WTC11 (cell line): ENCODE measurements around the gene PLXDC1. TPM values are rescaled to one million over a fixed set of nuclear protein-coding genes. Genes with fewer than 3 reads are reported as not detected.

Experiments
- ATAC-seq: fragments of 200-7000 bp; cut with Tn5 transposase; 2 replicates; pipeline ENCODE4 v1.10.0; 2021; ENCODE audit warnings: mild to moderate bottlenecking, moderate library complexity
- CTCF ChIA-PET: fragments of 300-600 bp; sonication (Branson Sonifier 250); formaldehyde crosslinking; loops from one replicate; lab custom pipeline; 2021; ENCODE audit warnings: antibody characterized with exemption; lab: Charles Lee
- POLR2A ChIA-PET: fragments of 350-600 bp; sonication (Branson Sonifier 250); formaldehyde crosslinking; loops from one replicate; lab custom pipeline; 2021; ENCODE audit warnings: antibody characterized with exemption; lab: Charles Lee
- DNase-seq: peaks from one replicate; pipeline ENCODE4 v3.0.0; 2021; ENCODE audit warnings: low spot score
- H3K27ac Mint-ChIP-seq: 2 replicates; pipeline ENCODE4 v1.8.0; 2021; ENCODE audit warnings: mixed read lengths
- H3K27me3 Mint-ChIP-seq: 2 replicates; pipeline ENCODE4 v1.8.0; 2021; ENCODE audit warnings: low read depth, mild to moderate bottlenecking, moderate library complexity, mixed read lengths
- H3K36me3 Mint-ChIP-seq: 2 replicates; pipeline ENCODE4 v1.8.0; 2021; ENCODE audit warnings: mixed read lengths
- H3K4me1 Mint-ChIP-seq: 2 replicates; pipeline ENCODE4 v1.8.0; 2022; ENCODE audit warnings: mixed read lengths
- H3K4me3 Mint-ChIP-seq: 2 replicates; pipeline ENCODE4 v1.8.0; 2021; ENCODE audit warnings: mild to moderate bottlenecking, moderate library complexity, mixed read lengths
- H3K9me3 Mint-ChIP-seq: 2 replicates; pipeline ENCODE4 v1.8.0; 2021; ENCODE audit warnings: mixed read lengths
- CREM ChIP-seq: sonication (generic); formaldehyde crosslinking; IDR thresholded peaks from 2 replicates; pipeline ENCODE4 v1.8.1; 2022; ENCODE audit warnings: mild to moderate bottlenecking, missing genetic modification reagents, moderate library complexity
- CTCF ChIP-seq: fragments of 200-600 bp; IDR thresholded peaks from 2 replicates; pipeline ENCODE4 v1.8.0; 2022; ENCODE audit warnings: antibody characterized with exemption
- E2F4 ChIP-seq: sonication (generic); formaldehyde crosslinking; IDR thresholded peaks from 2 replicates; pipeline ENCODE4 v1.8.1; 2022; ENCODE audit warnings: low read depth, mild to moderate bottlenecking, moderate library complexity, missing genetic modification reagents, borderline replicate concordance
- ETV6 ChIP-seq: sonication (generic); formaldehyde crosslinking; IDR thresholded peaks from 2 replicates; pipeline ENCODE4 v1.8.1; 2022; ENCODE audit warnings: mild to moderate bottlenecking, missing genetic modification reagents
- GRHL2 ChIP-seq: fragments of 250-450 bp; sonication (Bioruptor Pico); IDR thresholded peaks from 2 replicates; pipeline ENCODE4 v1.8.0; 2022; ENCODE audit warnings: mild to moderate bottlenecking, moderate library complexity; ENCODE audit not compliant: insufficient replicate concordance, severe bottlenecking
- GTF2I ChIP-seq: fragments of 250-450 bp; sonication (Bioruptor Pico); conservative IDR thresholded peaks from 2 replicates; pipeline ENCODE4 v1.4.0; 2021; ENCODE audit warnings: mild to moderate bottlenecking
- HMGA2 ChIP-seq: fragments of 250-450 bp; sonication (Bioruptor Pico); IDR thresholded peaks from 2 replicates; pipeline ENCODE4 v1.4.0; 2021; ENCODE audit warnings: mild to moderate bottlenecking, moderate library complexity
- HMGXB4 ChIP-seq: sonication (generic); formaldehyde crosslinking; IDR thresholded peaks from 2 replicates; pipeline ENCODE4 v1.8.1; 2023; ENCODE audit warnings: mild to moderate bottlenecking, moderate library complexity, missing genetic modification reagents
- IRF1 ChIP-seq: sonication (generic); formaldehyde crosslinking; IDR thresholded peaks from 2 replicates; pipeline ENCODE4 v1.8.0; 2023; ENCODE audit warnings: missing genetic modification reagents
- JAZF1 ChIP-seq: fragments of 250-450 bp; sonication (Bioruptor Pico); IDR thresholded peaks from 2 replicates; pipeline ENCODE4 v1.9.0; 2021; ENCODE audit warnings: moderate library complexity, mild to moderate bottlenecking, inconsistent platforms
- NFYB ChIP-seq: sonication (generic); formaldehyde crosslinking; conservative IDR thresholded peaks from 2 replicates; pipeline ENCODE4 v1.8.0; 2022; ENCODE audit warnings: low read depth, missing genetic modification reagents
- OVOL2 ChIP-seq: fragments of 250-450 bp; sonication (Bioruptor Pico); IDR thresholded peaks from 2 replicates; pipeline ENCODE4 v1.9.0; 2021; ENCODE audit warnings: mild to moderate bottlenecking, borderline replicate concordance
- PRDM15 ChIP-seq: sonication (generic); formaldehyde crosslinking; IDR thresholded peaks from 2 replicates; pipeline ENCODE4 v1.8.0; 2022; ENCODE audit warnings: missing genetic modification reagents
- TCF7 ChIP-seq: sonication (generic); formaldehyde crosslinking; IDR thresholded peaks from 2 replicates; pipeline ENCODE4 v1.8.0; 2022; ENCODE audit warnings: mild to moderate bottlenecking, low read depth, missing genetic modification reagents, moderate library complexity
- ZNF396 ChIP-seq: fragments of 250-450 bp; sonication (Bioruptor Pico); IDR thresholded peaks from 2 replicates; pipeline ENCODE4 v1.8.0; 2021; ENCODE audit warnings: mild to moderate bottlenecking, moderate library complexity, borderline replicate concordance
- ZNF425 ChIP-seq: fragments of 250-450 bp; sonication (Bioruptor Pico); conservative IDR thresholded peaks from 2 replicates; pipeline ENCODE4 v1.9.0; 2021; ENCODE audit warnings: mild to moderate bottlenecking
- ZNF671 ChIP-seq: fragments of 250-450 bp; sonication (Bioruptor Pico); IDR thresholded peaks from 2 replicates; pipeline ENCODE4 v1.8.0; 2021; ENCODE audit warnings: mild to moderate bottlenecking
- total RNA-seq: library from RNA; stranded (reverse); gene quantifications from 3 replicates; pipeline ENCODE4 v1.2.3, GENCODE V29; 2021
- TF ChIP-seq, protein P1 (sequence below): fragments of 250-450 bp; sonication (Bioruptor Pico); IDR thresholded peaks from 2 replicates; pipeline ENCODE4 v2.1.2; 2022; ENCODE audit warnings: mild to moderate bottlenecking, moderate library complexity

PLXDC1 gene
- total RNA-seq, 1 experiment from 2014 or later: 5.4 TPM

- H3K4me1 Mint-ChIP-seq: peaks cover 21% of the 10 kb centered on the region
- peak overlapping the region; percentile 94 for H3K4me3 Mint-ChIP-seq
- POLR2A ChIA-PET: interaction anchor here (0.9 to 3.4 kb wide), 10 partner anchors 10 to 295 kb away, joined by 3 to 21 read pairs (median 4); partner anchors contain the start of genes LASP1, RPL19 and STAC2
- peaks cover 47% of the 10 kb centered on the region for H3K27me3 Mint-ChIP-seq
- peaks cover 9% of the 10 kb centered on the region for H3K9me3 Mint-ChIP-seq
- H3K36me3 Mint-ChIP-seq: peaks cover 6% of the 10 kb centered on the region
- TF ChIP-seq CTCF: peak; percentile 53; the same call in 1 of the 2 replicates
- peak; percentile 77 for TF ChIP-seq NFYB (CRISPR knock-in tag)
- peak; percentile 91 for TF ChIP-seq HMGXB4 (CRISPR knock-in tag)
- no peak for TF ChIP-seq TCF7 (CRISPR knock-in tag)
- TF ChIP-seq PRDM15 (CRISPR knock-in tag): peak; percentile 27; the same call in 1 of the 2 replicates
- TF ChIP-seq GTF2I (CRISPR knock-in tag): 0 out of 2 replicates have a peak, but pooled peaks have one; percentile 31
- TF ChIP-seq ZNF671 (CRISPR knock-in tag): no peak
- ATAC-seq (peak; percentile 96), DNase-seq (peak; percentile 93)
- H3K27ac Mint-ChIP-seq: peak overlapping the region; percentile 70
- CTCF ChIA-PET: interaction anchor here (0.5 to 7.0 kb wide), 81 partner anchors 10 to 1555 kb away, joined by 3 to 284 read pairs (median 4); partner anchors contain the start of genes CACNB1, FBXO47, PLXDC1 and PSMB3
Measured at GRCh38 chr17:39164675-39165143, 13.3 kb upstream of the PLXDC1 start.

DNA sequence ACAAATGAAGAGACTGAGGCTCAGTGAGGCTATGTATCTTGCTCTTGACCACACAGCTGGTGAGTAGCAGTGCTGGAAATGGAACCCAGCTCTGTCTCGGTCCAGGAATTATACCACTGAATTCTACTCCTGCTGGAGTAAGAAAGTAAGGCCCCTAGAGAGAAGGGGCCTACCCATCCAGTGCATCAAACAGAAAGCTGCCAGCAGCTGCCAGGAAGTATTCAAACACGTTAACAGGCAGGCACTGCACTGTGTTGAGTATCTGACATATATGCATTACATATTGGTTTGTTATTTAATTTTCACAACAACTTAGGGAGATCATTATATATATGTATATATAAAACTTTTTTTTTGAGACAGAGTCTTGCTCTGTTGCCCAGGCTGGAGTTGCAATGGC, 10.5 kb upstream of the PLXDC1 start:
- ChIA-PET CTCF (interaction anchor here (1.0 to 7.0 kb wide), 3 partner anchors 12 to 82 kb away, joined by 3 to 284 read pairs (median 3); no protein-coding TSS in a partner anchor), POLR2A (no interaction called here)
- no peak overlapping the region for H3K27ac Mint-ChIP-seq
- peaks cover 17% of the 10 kb centered on the region for H3K4me1 Mint-ChIP-seq
- DNase-seq (no peak), ATAC-seq (no peak)
- no peaks in the 10 kb centered on the region for H3K9me3 Mint-ChIP-seq
- no peaks in the 10 kb centered on the region for H3K36me3 Mint-ChIP-seq
- H3K27me3 Mint-ChIP-seq: peaks cover 32% of the 10 kb centered on the region
- no peak overlapping the region for H3K4me3 Mint-ChIP-seq
- no peak for TF ChIP-seq CREM (CRISPR knock-in tag)
- TF ChIP-seq OVOL2 (CRISPR knock-in tag): no peak
- no peak for TF ChIP-seq IRF1 (CRISPR knock-in tag)
- no peak for TF ChIP-seq HMGA2 (CRISPR knock-in tag)
- TF ChIP-seq ETV6 (CRISPR knock-in tag): no peak
- no peak for TF ChIP-seq GRHL2 (CRISPR knock-in tag)
- TF ChIP-seq E2F4 (CRISPR knock-in tag): no peak
- TF ChIP-seq ZNF425: no peak
- no peak for TF ChIP-seq GTF2I (CRISPR knock-in tag)
- TF ChIP-seq, protein P1, sequence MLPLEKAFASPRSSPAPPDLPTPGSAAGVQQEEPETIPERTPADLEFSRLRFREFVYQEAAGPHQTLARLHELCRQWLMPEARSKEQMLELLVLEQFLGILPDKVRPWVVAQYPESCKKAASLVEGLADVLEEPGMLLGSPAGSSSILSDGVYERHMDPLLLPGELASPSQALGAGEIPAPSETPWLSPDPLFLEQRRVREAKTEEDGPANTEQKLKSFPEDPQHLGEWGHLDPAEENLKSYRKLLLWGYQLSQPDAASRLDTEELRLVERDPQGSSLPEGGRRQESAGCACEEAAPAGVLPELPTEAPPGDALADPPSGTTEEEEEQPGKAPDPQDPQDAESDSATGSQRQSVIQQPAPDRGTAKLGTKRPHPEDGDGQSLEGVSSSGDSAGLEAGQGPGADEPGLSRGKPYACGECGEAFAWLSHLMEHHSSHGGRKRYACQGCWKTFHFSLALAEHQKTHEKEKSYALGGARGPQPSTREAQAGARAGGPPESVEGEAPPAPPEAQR (CRISPR knock-in tag): no peak
- no peak for TF ChIP-seq ZNF396 (CRISPR knock-in tag)
- no peak for TF ChIP-seq JAZF1 (CRISPR knock-in tag)
